ENCODE measurements around the gene BPGM.
"Not testable (repeated sequence)": the region's sequence is repeated elsewhere in the genome, so short reads cannot be mapped to it uniquely, and the experiment has no call there.

Gene BPGM

DNA sequence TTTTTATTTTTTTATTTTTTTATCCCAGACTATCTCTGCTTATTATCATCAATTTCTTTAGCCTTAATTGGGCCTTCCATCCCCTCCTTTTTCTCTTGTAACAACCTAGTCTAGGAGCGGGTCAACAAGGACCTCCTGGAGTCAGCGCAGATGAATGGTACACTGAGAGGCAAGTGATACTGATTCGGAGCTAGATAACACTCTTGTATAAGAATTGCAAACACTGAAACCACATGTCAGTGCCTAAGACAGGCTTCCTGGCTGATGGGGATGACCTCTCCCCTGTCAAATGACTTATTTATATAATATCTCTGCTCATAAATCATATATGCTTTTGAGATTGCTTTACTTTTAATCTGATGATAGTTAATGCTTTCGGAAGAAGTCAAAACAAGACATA is 22.7 kb downstream of the BPGM start:
- no peak for DNase-seq

DNA sequence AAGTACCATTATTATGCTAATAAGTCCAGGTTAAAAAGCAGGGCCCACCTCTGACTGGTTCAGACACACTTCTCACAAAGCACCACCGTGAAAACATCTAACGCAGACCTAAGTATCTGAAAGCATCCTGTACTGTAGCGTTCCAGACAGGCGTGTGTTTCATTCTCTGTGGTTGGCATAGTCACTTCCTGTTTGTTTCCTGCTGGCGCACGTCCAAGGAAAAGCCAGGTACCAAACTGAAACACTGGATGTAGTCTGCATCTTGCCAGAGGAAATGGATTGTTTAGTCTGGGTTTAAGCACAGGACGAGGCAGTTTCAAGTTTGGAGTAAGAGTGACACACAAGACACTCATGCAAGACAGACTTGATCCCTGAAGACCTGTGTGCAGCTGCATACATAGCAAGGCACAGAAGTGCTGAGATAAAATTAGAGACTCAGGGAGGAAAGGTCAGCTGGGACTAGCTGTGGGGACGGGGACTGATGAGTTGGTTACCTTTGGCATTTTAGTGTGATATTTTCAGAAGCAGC is 23.3 kb downstream of the BPGM start:
- DNase-seq = no peak

DNA sequence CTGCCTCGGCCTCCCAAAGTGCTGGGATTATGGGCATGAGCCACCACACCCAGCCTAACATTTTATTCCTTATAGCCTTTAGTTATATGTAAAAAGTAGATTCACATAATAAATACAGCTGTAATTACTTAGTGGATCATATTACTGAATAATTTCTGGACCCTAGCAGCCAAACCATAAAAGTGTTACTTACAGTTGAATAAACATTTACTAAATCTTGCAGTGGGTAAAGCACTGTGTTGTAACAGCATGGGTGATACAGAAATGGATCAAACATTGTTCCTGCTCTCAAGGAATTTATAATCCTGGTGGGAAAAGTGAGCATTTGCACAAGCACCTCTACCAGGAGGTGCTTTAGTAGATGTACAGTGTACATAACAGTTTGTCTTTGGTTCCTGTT is 25.0 kb downstream of the BPGM start:
- no peak for DNase-seq

DNA sequence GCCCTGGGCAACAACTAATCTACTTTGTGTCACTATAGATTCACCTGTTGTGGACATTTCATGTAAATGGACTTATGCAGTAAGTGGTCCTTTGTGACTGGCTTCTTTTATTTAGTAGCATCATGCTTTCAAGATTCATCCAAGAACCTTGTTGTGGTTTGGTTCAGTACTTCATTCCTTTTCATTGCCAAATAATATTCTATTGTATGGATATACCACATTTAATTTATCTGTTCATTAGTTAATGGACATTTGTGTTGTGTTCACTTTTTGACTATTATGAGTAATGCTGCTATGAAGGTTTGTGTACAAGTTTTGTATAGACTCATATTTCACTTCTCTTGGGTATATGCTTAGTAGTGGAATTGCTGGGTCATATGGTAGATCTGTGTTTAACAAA is 27.8 kb downstream of the BPGM start:
- no peak for DNase-seq

DNA sequence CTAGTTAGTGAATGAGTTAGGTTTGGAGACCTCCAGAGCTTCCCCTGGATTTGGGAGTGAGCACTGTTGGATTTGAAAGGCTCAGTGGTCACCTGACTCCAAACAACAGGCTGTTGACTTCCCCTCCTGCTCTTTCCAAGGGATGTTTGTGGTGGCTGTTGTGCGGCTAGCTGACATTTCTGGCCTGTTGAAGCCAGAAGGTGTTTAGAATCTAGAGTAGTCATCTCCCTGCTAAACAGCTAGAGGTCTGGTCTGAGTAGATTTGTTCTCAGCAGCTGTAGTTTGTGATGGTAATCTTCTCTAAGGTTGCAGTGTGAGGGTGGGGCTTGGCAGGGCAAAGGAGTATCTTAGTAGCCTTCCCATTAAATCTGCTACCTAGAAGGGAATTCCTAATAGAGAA is 30.1 kb downstream of the BPGM start:
- no peak for DNase-seq

DNA sequence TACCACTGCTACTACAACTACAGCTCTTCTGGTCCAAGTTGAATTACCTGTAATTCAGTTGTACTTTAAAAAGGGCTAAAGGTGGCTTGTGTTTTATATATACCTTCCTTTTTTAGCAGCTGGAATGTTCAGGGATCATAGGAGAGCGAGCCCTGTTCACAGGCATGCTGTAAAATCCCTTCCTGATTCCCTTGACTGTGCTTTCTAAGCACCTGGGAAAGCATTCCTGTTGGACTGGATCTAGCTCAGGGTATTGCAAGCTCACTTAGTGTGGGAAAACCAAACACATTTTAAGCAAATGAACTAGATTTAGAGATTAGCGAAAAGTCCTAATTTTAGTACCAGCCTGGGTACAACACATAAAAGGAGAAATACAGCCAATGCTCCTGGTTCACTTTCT is 31.5 kb downstream of the BPGM start:
- no peak for DNase-seq

DNA sequence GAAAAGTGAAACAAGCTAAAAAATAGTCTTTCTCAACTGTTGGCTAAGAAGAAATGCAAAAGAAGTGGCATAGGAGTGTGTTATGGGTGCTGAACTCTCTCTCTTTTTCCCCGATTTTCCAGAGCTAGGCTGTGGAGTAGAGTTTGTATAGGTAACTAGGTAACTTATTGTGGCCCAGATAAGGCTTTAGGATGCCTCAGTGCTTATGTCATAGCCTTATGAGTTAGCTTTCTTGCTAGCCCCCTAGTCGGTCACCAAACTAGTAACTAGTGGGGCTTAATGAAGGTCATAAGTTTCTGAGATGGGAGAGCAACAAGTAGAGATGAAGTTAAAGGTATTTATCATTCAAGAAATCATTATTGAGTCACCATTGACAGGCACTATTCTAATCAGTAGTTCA is 32.4 kb downstream of the BPGM start:
- DNase-seq = no peak

DNA sequence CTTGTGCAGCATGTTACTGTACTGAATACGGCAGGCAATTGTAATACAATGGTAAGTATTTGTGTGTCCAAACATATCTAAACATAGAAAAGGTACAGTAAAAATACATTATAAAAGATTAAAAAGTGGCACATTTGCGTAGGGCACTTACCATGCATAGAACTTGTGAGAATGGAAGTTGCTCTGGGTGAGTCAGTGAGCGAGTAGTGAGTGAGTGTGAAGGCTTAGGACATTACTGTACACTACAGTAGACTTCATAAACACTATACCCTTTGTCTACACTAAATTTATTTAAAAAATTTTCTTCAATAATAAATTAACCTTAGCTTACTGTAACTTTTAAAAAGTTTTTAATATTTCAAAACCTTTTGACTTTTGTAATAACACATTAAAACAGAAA is 37.5 kb downstream of the BPGM start:
- DNase-seq = no peak

DNA sequence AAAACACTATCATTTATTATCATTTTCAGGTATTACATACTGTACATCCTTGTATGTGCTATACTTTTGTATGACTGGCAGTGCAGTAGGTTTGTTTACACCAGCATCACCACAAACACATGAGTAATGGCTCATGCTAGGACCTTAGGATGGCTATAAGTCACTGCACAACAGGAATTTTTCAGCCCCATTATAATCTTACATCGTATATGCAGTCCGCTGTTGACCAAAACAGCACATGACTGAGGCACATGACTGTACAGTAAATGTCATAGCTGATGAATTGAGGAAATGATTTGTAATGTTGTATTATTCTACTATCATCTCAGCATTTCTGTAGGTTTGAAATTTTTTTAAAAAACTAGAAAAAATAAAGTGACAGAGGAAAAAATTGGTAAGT is 38.6 kb downstream of the BPGM start:
- no peak for DNase-seq

DNA sequence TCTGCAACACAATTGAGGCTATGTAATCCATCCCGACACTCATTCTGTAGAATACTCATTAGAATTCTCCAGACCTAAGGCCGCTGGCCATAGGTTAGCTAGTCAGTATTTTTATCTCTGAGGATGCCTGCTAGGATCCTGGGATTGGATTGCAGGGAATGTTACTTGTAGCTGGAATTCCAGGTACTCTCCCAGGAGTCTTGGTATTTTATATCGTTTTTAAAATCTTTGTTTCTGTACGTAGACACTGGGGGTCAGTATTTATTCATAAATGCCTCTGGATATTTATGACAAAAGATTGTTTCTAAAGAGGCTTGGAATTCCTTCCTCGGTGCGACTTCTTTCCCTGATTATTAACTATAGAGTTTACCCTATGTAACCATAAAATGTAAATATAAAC is 40.1 kb downstream of the BPGM start:
- DNase-seq = peak; percentile 31

DNA sequence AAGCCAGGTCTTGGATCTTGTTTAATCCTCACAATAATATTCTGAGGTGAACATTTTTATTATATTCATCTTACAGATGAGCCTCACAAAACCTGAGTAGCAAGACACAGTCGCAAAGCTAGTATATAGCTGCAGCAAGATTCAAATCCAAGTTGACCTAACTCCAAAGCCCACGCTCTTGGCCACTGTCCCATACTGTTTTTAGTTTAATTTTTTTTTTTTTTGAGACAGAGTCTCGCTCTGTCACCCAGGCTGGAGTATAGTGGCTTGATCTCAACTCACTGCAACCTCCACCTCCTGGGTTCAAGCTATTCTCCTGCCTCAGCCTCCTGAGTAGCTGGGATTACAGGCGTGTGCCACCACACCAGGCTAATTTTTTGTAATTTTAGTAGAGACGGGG is 42.9 kb downstream of the BPGM start:
- not testable (repeated sequence) for DNase-seq

DNA sequence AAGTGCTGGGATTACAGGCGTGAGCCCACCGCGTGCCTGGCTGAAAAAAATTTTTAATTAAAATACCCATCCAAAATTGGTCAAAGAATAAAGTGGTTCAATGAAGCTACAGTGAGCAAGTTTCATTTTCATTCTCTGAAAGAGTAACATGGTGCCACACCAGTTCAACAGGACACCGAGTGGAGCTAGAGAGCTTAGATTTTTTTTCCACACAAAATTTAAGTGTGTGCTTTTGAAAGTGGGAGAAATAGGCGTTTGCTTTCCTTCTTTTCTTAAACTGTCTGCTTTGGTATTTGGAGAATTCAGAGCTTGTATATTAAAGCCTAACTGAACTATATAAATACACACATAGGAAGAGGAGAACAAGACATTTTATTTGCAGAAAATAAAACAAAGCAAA is 43.4 kb downstream of the BPGM start:
- DNase-seq = no peak

DNA sequence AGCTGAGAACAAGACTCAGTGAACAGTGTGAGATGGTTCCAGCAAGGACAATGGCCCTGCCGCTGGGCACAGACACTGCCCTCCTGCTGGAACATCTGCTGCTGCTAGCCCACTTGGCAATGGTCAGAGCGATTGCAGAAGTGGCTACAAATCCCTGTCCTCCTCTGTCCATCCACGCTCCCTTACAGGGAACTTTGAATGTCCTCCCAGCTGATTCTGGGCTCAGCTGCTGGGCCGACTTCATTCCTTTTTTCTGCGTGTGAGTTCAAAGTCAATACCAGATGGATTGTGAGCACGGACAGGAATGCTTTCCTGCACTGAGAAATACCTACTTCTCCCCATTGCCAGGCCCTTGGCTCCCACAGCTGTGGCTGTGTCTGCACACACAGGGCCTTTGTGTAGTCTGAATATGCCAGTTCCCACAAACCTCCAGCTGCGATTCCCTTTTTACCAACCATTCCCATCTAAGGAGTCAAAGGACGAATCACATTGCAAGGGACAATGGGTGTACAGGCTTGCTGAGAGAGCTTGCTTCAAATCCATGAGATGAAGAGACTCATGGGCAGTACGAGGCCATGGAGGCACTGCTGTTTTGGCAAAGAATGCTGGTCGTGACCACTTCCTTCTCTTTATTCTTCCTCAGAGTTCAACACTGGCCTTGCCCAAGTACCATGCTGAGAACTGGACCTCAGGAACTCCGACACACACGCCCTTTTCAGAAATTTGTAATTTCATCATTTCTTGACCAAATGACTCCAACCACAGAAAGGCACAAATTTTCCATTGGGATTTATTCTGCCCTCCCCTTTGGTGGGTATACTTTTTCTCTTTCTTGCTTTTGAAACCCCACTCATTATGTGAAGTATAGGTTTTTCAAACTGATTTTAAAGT is 44.2 kb downstream of the BPGM start:
- DNase-seq = no peak

DNA sequence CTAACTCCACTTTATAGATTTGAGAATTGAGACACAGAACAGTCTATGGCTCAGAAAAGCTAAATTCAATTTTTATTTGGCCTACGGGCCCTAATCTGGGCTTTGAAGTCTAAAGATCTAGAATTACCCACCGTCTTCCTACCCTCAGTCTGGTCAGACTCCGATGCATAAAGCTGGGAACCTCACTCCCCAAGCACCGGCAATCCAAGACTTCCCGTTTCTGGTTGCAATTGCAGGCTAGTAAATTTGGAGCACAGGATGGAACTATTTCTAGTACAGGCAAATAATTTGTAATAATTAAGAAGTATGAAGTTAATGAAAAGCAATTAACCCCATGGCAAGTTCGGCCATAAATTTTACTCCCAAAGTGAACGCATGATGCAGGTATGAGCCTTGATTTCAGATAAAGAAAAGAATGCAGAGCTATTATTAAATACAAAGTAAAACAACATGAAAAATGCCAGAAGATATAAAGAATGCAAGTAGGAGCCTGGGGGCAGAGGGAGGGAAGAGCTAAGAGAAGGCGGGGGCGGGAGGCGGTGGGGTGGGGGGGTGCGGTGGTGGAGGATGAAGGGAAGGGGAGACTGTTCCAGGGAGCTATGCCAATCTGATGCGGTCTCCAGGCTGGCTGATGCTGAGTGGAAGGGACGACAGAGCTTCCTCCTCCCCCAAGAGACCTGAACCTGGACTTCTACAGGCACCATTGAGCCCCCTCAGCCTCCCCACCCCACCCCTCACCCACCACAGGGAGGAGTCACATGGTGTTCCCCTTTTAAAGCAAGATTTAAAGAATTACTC is 45.1 kb downstream of the BPGM start:
- DNase-seq = no peak

DNA sequence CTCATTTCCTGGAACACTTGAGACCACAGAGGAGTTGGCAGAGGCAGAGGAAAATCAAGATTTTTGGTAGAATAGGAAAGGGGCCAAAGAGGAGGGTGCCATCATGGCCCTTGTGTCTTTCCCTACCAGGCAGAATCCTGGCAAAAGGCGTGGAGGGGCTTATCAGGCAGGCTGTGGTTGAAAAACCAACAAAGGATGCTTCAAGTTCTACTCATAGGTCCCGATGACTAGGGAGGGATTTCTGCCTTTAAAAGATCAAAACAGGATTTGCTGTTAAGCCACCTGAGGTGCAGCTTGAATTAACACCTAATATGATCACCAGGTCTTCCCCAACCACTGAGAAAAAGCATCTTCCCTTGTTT is 45.7 kb downstream of the BPGM start:
- DNase-seq = no peak

DNA sequence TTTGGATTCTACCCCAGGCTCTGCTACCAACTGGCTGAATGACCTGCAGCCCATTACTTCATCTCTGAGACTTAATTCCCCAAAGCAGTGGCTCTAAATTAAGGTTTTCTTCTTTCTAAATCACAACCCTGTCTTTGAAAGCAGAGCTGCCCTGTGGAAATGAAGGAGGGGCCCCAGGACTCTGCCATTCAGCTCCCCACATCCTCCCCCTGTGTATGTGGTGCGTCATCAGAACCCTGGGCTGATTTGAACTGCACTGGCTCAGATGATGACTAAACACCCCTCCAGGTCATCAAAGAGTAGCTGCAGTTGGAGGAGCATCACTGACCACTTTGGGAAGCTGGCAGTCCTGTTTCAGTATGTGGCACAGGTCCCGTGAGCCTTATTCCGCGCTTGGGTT is 46.6 kb downstream of the BPGM start:
- no peak for DNase-seq

DNA sequence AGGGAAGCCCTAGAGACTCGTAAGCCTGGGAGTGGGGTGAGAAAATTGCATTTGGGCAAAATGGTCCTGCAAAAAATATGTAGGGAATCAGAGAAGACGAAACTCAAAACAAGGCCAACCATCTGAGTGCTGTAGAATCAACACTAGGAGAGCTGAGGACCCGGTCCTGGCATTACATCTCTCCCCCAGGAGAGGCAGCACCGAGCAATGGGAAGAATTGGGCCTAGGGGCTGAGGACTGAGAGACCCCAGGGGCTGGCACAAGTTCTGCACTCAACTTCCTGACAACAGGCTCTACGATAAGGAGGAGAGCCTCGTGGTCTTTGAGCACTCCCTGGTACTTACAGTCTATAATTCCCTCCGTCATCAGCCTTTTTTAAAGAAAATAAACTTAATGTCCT is 47.6 kb downstream of the BPGM start:
- DNase-seq = no peak

DNA sequence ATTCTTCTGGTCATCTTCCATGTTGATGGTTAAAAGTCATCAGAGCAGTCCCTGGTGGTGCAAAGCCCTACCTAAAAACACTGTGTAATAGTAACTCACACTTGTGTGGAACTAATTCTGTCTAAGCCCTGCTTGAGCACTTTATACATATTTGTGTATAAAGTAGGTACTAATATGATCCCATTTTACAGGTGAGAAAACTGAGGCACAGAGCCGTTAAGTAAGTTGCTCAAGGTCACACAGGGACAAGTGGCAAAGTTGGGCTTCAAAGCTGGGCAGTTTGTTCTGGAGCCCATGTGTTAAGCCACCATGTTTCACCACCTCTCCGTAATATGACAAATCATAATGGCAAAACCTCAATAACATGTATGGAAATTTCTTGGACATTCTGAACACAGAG is 48.1 kb downstream of the BPGM start:
- no peak for DNase-seq

DNA sequence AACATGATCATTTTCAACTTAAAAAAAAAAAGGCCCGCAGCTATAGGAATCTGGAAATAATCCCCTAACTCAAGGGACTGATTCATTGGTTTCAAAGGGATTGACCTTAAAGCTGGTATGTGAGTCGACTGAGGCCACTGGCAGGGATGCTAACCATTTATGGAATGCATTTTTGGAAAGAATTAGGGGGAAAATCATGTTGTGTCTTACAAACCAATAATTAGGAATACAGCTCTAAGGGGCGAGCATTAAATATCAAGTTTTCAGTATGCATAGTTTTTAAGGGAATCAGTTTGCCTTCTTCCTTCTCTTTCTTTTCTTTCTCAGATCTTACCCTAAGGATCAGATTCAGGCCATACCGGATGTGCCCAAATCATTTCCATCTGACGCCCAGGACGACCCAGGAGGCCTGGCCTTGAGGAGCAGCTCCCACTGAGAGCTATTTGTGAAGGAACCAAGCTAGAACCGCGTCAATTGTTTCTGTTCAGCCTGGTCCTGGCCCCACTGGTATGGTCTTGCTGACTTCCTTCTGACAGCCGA is 48.7 kb downstream of the BPGM start:
- DNase-seq = no peak

DNA sequence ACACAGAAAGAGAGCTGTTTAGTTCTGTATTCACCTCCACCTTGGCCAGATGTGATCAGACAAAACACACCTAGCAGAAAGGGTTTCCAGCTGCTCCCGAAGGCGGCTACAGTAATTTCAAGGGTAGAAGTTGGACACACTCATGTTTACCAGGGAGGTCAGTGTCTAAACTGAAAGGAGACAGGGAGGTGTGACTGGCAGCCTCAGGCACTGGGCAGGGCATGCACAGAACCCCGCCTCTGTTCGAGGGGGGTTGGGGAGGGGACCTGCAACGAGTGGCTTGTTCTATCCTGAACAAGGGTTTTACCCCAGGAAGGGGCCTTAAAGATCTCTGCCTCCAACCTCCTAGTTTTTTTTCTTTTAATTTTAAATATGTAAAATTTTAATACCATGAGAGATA is 49.6 kb downstream of the BPGM start:
- DNase-seq = no peak

DNA sequence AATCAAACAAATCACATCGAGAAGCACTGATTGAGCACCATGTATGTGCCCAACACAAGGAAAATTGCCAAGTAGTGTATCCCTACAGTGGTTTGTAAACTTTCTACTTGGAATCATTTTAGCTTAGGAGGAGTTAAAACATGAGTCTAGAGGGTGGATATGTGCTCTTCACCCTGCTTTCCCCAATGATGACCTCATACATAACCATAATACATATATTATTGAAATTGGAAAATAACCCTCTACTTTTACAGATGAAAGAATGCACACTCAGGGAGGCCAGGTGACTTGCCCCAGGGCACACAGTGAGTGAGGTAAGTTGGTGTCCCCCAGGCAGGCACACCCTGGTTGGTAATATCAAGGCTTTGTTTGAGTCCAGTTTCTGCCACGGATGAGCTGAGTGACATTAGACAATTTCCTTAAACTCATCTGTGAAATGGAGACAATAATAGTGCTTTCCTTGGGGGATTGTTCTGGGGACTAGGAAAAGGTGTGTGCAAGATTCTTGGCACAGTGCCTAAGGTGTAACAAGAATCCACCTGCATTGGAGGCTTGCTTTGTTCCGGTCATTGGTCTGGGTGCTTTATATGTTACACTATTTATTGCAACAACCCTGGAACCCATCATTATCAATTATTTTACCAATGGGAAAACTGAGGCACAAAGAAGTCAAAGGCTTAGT is 50.7 kb downstream of the BPGM start:
- no peak for DNase-seq

DNA sequence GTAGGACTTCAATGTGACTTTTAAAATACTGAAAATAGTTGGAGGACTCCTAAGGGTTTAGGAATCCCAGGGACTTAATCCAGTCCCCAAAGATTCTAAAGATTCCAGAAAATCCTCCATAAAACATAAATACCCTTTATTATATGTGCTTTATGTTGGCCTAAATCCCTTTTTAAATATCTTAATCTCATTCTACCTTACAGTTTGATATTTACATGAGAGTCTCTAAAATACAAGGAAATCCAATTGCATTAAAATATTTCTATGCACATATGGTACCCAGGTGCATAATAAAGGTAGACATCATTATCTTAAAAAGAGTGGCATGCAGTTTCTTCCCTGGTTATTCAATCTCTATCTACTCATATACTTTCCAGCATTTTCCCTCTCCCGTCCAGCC is 51.8 kb downstream of the BPGM start:
- no peak for DNase-seq
